Hippocampal formation (tissue), 2 donors: ENCODE results near the gene ZNHIT2.
"Not testable (repeated sequence)": the region's sequence is repeated elsewhere in the genome, so short reads cannot be mapped to it uniquely, and the experiment has no call there.

Source experiments
- DNase-seq, 2 donors: peaks; one replicate each; lab custom pipeline; 2025; lab: John Stamatoyannopoulos, UW

Gene ZNHIT2

GRCh38 chr11:65119670-65119995, 2.1 kb upstream of the ZNHIT2 start:
- DNase-seq: no peak

GRCh38 chr11:65118891-65119669, 1.6 kb upstream of the ZNHIT2 start:
- DNase-seq: not testable (repeated sequence)

- no peak for DNase-seq
These were observed 766 bp upstream of the ZNHIT2 start for GRCh38 chr11:65118097-65118837.

GRCh38 chr11:65116370-65117205, 913 bp downstream of the ZNHIT2 start:
- DNase-seq: no peak

GRCh38 chr11:65115361-65116082, 2.0 kb downstream of the ZNHIT2 start:
- no peak for DNase-seq

GRCh38 chr11:65114538-65115171, 2.8 kb downstream of the ZNHIT2 start:
- DNase-seq: no peak

- no peak for DNase-seq
These were observed 3.7 kb downstream of the ZNHIT2 start for GRCh38 chr11:65113839-65114238.

- no peak for DNase-seq
These were observed 4.1 kb downstream of the ZNHIT2 start for GRCh38 chr11:65113361-65113756.

GRCh38 chr11:65112546-65113360, 4.7 kb downstream of the ZNHIT2 start:
- peak in 1 of 2 donors; percentile 56 for DNase-seq

- DNase-seq: peak; percentile 96 to 97
These were observed 5.6 kb downstream of the ZNHIT2 start, which contains the start of gene TM7SF2 for GRCh38 chr11:65111744-65112545. TSS of gene TM7SF2 (plus strand) at chr11:65111872. CDS start at chr11:65112016, 144 bp downstream.

GRCh38 chr11:65111159-65111743, 6.2 kb downstream of the ZNHIT2 start:
- no peak for DNase-seq

GRCh38 chr11:65110354-65110861, 7.1 kb downstream of the ZNHIT2 start:
- peak; percentile 80 to 86 for DNase-seq

GRCh38 chr11:65109231-65110198, 8.0 kb downstream of the ZNHIT2 start:
- no peak for DNase-seq

GRCh38 chr11:65108469-65109123, 8.9 kb downstream of the ZNHIT2 start:
- DNase-seq: no peak

GRCh38 chr11:65107751-65108468, 9.6 kb downstream of the ZNHIT2 start:
- DNase-seq: no peak

- DNase-seq: no peak
These were observed 10.4 kb downstream of the ZNHIT2 start for GRCh38 chr11:65107078-65107477.
